Measurements from ENCODE around the gene GPC1. TPM values are rescaled to one million over a fixed set of nuclear protein-coding genes. Genes with fewer than 3 reads are reported as not detected.
A peak's percentile ranks its signal among the peaks of the same experiment; 100 is the strongest.

The GPC1 gene
- total and polyA plus RNA-seq, 3 experiments from 2014 or later, result 0.17 to 2.4 (median 1.9) TPM

GRCh38 chr2:240509667-240510512, 74.4 kb downstream of the GPC1 start:
- DNase-seq, result no peak
- Histone ChIP-seq H3K9me3 (ENCODE audit: low read length) (no peaks in the 10 kb centered on the region), H3K4me1 (ENCODE audit: insufficient read depth, low read length) (peaks cover 11% of the 10 kb centered on the region), H3K4me3 (ENCODE audit: low read length) (no peak overlapping the region), H3K27me3 (ENCODE audit: insufficient read depth, low read length, poor library complexity, severe bottlenecking) (no peaks in the 10 kb centered on the region), H3K27ac (ENCODE audit: low read depth, low read length) (no peak overlapping the region), H3K36me3 (ENCODE audit: insufficient read depth, low read length) (no peaks in the 10 kb centered on the region)
- Mint-ChIP-seq H3K4me3 (no peak overlapping the region), H3K36me3 (peaks cover 6 to 39% (median 13%) of the 10 kb centered on the region in 3 donors), H3K27me3 (peaks cover 0 to 2% of the 10 kb centered on the region in 2 donors), H3K4me1 (peaks cover 10 to 14% (median 12%) of the 10 kb centered on the region in 3 donors), H3K9me3 (no peaks in the 10 kb centered on the region), H3K27ac (peak overlapping the region in 1 of 8 donors; percentile 22)
- ChIA-PET POLR2A (no interaction called here), CTCF (no interaction called here)

DNA sequence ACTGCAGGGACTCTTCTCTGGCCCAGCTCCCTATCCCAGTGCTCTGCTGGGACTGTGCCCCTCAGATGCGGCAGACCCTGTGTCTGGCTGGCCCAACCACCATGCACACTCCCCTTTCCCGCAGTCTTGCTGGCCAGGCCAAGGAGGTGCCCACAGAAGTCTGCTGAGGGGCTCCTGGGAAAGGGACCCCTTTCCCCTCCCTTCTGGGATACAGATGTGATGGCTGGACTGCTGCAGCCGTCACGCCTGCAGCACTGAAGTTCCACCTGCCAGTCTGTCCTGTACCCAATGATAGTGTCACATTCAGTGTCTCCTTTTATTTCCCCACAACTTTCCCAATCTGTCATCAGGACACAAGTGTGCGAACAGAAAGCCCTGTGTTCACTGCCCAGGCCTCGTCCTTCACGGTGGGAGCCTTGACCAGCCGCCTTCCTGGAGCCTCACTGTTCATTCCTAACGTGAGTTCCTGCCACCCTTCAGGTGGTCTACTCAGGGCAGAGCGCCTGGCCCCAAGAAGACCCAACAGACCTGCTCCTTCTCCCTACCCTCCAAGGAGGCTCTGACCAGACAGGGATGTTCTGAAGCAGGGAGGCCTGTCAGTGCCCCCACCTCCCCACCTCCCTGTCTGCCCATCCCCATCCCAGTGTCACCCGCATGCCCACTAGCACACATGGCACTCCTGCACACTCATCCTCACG, 75.2 kb downstream of the GPC1 start:
- DNase-seq, result no peak
- H3K4me3 ChIP-seq (ENCODE audit: low read length), result no peak overlapping the region
- no peaks in the 10 kb centered on the region for H3K36me3 ChIP-seq (ENCODE audit: insufficient read depth, low read length)
- no peak overlapping the region for H3K27ac ChIP-seq (ENCODE audit: low read depth, low read length)
- no peak overlapping the region for H3K27ac Mint-ChIP-seq
- no peaks in the 10 kb centered on the region for H3K9me3 ChIP-seq (ENCODE audit: low read length)
- no peak overlapping the region for H3K4me3 Mint-ChIP-seq
- POLR2A ChIA-PET, result no interaction called here
- H3K4me1 Mint-ChIP-seq, result peaks cover 10 to 14% (median 12%) of the 10 kb centered on the region in 3 donors
- peaks cover 6 to 36% (median 10%) of the 10 kb centered on the region in 3 donors for H3K36me3 Mint-ChIP-seq
- H3K4me1 ChIP-seq (ENCODE audit: insufficient read depth, low read length), result peaks cover 11% of the 10 kb centered on the region
- CTCF ChIA-PET, result no interaction called here
- H3K9me3 Mint-ChIP-seq, result no peaks in the 10 kb centered on the region
- H3K27me3 ChIP-seq (ENCODE audit: insufficient read depth, low read length, poor library complexity, severe bottlenecking), result no peaks in the 10 kb centered on the region
- peaks cover 0 to 2% of the 10 kb centered on the region in 2 donors for H3K27me3 Mint-ChIP-seq

GRCh38 chr2:240511351-240512108, 76.1 kb downstream of the GPC1 start:
- DNase-seq, result no peak
- CTCF ChIA-PET, result no interaction called here
- H3K36me3 Mint-ChIP-seq, result peaks cover 6 to 33% (median 9%) of the 10 kb centered on the region in 3 donors
- no peak overlapping the region for H3K27ac Mint-ChIP-seq
- H3K4me3 Mint-ChIP-seq, result no peak overlapping the region
- no peak overlapping the region for H3K27ac ChIP-seq (ENCODE audit: low read depth, low read length)
- peaks cover 10 to 14% (median 12%) of the 10 kb centered on the region in 3 donors for H3K4me1 Mint-ChIP-seq
- no peaks in the 10 kb centered on the region for H3K9me3 ChIP-seq (ENCODE audit: low read length)
- H3K27me3 ChIP-seq (ENCODE audit: insufficient read depth, low read length, poor library complexity, severe bottlenecking), result no peaks in the 10 kb centered on the region
- H3K27me3 Mint-ChIP-seq, result peaks cover 0 to 2% of the 10 kb centered on the region in 2 donors
- H3K4me3 ChIP-seq (ENCODE audit: low read length), result no peak overlapping the region
- H3K36me3 ChIP-seq (ENCODE audit: insufficient read depth, low read length), result no peaks in the 10 kb centered on the region
- POLR2A ChIA-PET, result no interaction called here
- H3K4me1 ChIP-seq (ENCODE audit: insufficient read depth, low read length), result peaks cover 11% of the 10 kb centered on the region
- H3K9me3 Mint-ChIP-seq, result no peaks in the 10 kb centered on the region

DNA sequence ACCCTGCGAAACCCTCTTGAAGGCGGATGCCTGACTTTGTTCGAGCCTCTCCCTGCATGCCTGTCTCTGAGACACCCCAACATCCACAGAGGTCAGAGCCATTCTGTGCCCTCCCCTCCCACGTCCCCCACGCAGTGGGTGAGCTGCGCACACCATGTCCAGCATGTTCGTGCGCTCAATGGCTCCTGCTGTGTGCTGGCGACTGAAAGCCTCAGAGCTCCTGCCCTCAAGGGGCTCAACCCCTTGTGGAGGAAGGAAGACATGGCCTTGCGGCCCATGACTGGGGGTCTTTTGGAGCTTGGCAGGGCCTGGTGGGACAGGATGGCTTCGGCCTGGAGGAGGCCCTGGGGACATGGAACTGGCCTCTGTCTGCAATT, 76.6 kb downstream of the GPC1 start:
- Mint-ChIP-seq H3K27me3 (peaks cover 0 to 2% of the 10 kb centered on the region in 2 donors), H3K36me3 (peaks cover 6 to 33% (median 9%) of the 10 kb centered on the region in 3 donors), H3K4me1 (peaks cover 10 to 14% (median 12%) of the 10 kb centered on the region in 3 donors), H3K4me3 (no peak overlapping the region), H3K27ac (no peak overlapping the region), H3K9me3 (no peaks in the 10 kb centered on the region)
- Histone ChIP-seq H3K27ac (ENCODE audit: low read depth, low read length) (no peak overlapping the region), H3K36me3 (ENCODE audit: insufficient read depth, low read length) (no peaks in the 10 kb centered on the region), H3K4me3 (ENCODE audit: low read length) (no peak overlapping the region), H3K27me3 (ENCODE audit: insufficient read depth, low read length, poor library complexity, severe bottlenecking) (no peaks in the 10 kb centered on the region), H3K4me1 (ENCODE audit: insufficient read depth, low read length) (peaks cover 11% of the 10 kb centered on the region), H3K9me3 (ENCODE audit: low read length) (no peaks in the 10 kb centered on the region)
- DNase-seq, result no peak
- POLR2A ChIA-PET, result no interaction called here
- CTCF ChIA-PET, result interaction anchor here (1.2 kb wide), 1 partner anchor 74 kb away, joined by 4 read pairs; the partner anchor contains the start of gene CAPN10

DNA sequence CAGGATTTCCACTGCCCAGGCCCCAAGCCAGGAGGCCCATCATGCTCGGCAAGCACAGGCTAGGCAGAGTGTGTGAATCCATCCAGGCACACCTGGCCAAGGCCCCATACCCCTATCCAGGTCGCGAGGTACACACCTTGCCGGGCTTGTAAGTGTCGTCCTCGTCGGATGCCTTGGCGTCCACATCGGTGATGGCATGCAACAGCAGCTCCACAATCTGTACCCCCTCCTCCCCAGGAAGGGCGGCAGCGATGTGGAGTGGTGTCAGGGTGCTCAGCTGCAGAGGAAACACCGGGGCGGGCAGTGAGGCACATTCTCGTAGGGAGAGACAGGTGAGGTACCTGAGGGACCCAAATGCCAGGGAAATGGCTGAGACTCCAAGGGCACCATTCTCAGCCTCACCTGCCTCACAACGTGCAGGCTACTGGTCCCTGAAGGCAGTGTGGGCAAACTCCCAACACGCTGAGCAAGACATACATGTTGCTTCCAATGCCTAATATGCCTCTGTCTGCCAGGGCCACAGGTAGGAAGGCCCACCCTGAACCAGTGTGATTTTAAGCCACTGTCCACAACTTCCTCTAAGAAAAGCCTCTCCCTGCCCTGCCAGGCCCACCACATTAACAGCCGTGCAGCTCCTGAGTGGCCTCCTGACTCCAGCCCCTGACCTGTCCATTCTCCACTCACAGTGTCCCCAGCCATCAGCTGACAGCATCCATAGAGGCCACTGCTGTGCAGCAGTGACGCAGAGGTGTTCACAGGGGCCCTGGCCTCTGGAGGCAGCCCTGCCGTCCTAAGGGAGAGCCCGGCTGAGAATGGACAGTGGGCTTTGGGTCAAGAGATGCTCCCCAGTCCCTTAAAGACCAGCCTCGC, 77.4 kb downstream of the GPC1 start:
- Histone ChIP-seq H3K9me3 (ENCODE audit: low read length) (no peaks in the 10 kb centered on the region), H3K36me3 (ENCODE audit: insufficient read depth, low read length) (no peaks in the 10 kb centered on the region), H3K4me1 (ENCODE audit: insufficient read depth, low read length) (peaks cover 11% of the 10 kb centered on the region), H3K4me3 (ENCODE audit: low read length) (no peak overlapping the region), H3K27ac (ENCODE audit: low read depth, low read length) (no peak overlapping the region), H3K27me3 (ENCODE audit: insufficient read depth, low read length, poor library complexity, severe bottlenecking) (no peaks in the 10 kb centered on the region)
- peaks cover 10 to 14% (median 12%) of the 10 kb centered on the region in 3 donors for H3K4me1 Mint-ChIP-seq
- H3K9me3 Mint-ChIP-seq, result no peaks in the 10 kb centered on the region
- DNase-seq, result no peak
- no peak overlapping the region for H3K4me3 Mint-ChIP-seq
- peaks cover 6 to 31% (median 13%) of the 10 kb centered on the region in 3 donors for H3K36me3 Mint-ChIP-seq
- CTCF ChIA-PET, result interaction anchor here (1.2 to 3.1 kb wide), 8 partner anchors 16 to 327 kb away, joined by 3 to 39 read pairs (median 10); partner anchors contain the start of gene CAPN10
- H3K27me3 Mint-ChIP-seq, result peaks cover 0 to 2% of the 10 kb centered on the region in 2 donors
- POLR2A ChIA-PET, result no interaction called here
- H3K27ac Mint-ChIP-seq, result no peak overlapping the region

DNA sequence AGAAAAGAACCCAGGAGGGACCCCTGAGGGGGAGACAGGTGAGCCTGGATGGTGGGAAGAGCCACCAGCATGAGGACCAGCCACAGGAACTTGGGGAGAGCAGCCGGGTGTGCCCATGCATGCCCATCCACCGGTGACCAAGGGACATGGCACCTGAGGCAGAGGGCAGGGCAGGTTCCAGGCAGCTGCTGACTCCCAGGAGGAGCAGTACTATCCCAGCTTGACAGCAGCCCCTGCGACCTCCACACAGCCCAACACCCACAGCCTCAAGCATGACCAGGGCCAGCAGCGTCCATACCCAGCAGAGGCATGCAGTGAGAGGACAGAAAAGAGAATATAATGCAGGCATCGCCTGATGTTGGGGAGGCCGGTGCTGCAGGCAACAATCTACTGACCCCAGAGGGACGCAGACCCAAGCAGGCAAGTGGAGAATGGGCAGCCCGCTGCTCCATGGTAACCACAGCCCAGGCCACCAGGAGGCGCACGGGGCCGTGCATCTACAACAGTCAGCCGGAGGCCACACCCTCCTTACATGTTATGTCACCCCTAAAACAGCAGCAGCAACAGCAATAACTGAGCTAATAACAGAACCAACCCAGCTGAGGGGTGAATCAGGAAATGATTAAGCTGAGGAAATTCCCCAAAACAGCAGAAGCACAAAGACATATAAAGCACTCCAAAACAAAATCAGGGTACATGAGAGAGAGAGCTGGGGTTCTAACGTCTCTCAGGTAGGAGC, 78.3 kb downstream of the GPC1 start:
- Histone ChIP-seq H3K27ac (ENCODE audit: low read depth, low read length) (no peak overlapping the region), H3K4me1 (ENCODE audit: insufficient read depth, low read length) (peaks cover 11% of the 10 kb centered on the region), H3K36me3 (ENCODE audit: insufficient read depth, low read length) (no peaks in the 10 kb centered on the region), H3K27me3 (ENCODE audit: insufficient read depth, low read length, poor library complexity, severe bottlenecking) (no peaks in the 10 kb centered on the region), H3K9me3 (ENCODE audit: low read length) (no peaks in the 10 kb centered on the region), H3K4me3 (ENCODE audit: low read length) (no peak overlapping the region)
- POLR2A ChIA-PET, result interaction anchor here (1.0 to 1.7 kb wide), 5 partner anchors 18 to 73 kb away, joined by 3 to 8 read pairs (median 7); partner anchors contain the start of gene CAPN10
- Mint-ChIP-seq H3K4me1 (peaks cover 10 to 14% (median 12%) of the 10 kb centered on the region in 3 donors), H3K27me3 (peaks cover 0 to 2% of the 10 kb centered on the region in 2 donors), H3K36me3 (peaks cover 2 to 25% (median 13%) of the 10 kb centered on the region in 3 donors), H3K27ac (peak overlapping the region; percentile 0 to 93 (median 86)), H3K9me3 (no peaks in the 10 kb centered on the region), H3K4me3 (peak overlapping the region in 3 of 7 donors; percentile 2 to 44 (median 43))
- DNase-seq, result peak; percentile 72 to 89 (median 77)
- CTCF ChIA-PET, result interaction anchor here (0.6 to 3.1 kb wide), 38 partner anchors 10 to 688 kb away, joined by 3 to 39 read pairs (median 4); partner anchors contain the start of genes ANKMY1, CAPN10, DUSP28 and RNPEPL1
